ENCODE measurements around the gene HMCN2. TPM values are rescaled to one million over a fixed set of nuclear protein-coding genes. Genes with fewer than 3 reads are reported as not detected.

Gene HMCN2
- total RNA-seq, 6 experiments from 2014 or later: under 0.01 to 0.05 (median 0.02) TPM; not detected in 3

DNA sequence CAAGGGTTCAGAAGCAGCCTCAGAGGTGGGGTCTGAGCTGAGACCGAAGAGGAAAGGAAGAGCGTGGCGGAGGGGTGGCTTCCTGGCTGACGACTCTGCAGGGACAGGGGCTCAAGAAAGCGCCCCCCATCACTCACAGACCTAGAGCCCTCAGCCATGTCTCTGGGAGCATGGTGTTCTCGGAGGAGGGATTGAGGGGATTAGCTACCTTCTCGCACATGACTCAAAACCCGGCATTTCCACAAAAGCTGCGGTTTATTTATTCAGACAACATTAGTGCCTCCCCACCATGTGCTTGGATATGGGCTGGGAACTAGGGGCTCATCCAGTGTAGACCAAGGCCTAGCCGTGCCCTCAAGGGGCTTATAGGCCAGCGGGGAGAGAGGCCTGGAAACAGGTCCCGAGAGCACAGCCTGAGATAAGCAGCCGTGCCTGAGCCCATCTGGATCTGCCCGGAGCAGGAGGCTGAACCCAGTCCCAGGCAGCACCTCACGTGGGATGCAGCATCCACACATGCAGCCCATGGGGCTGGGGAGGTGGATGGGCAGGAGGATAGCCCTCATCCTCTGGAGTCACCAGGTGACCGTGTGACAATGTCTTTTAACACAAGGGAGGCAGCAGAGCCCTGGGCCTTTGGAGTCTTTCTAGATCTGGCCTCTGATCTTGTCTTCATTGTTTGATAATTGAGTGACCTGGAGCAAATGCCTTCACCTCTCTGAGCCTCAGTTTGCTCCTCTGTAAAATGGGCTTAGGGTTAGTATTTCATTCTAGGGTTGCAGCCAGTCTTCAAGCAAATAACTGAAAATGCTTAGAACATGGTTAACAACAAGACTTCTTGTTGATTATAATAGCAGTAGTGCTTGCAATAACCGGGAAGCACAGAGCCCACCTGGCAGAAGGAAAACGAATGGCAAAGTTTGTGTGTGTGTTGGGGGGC is 878 bp upstream of the HMCN2 start:
- H3K9me3 Mint-ChIP-seq: no peaks in the 10 kb centered on the region
- peaks cover 65% of the 10 kb centered on the region for H3K27me3 Mint-ChIP-seq (ENCODE audit: insufficient read depth)
- H3K27ac Mint-ChIP-seq: no peak overlapping the region
- H3K36me3 Mint-ChIP-seq (ENCODE audit: low read depth): no peaks in the 10 kb centered on the region
- H3K4me3 Mint-ChIP-seq: no peak overlapping the region
- no peak for TF ChIP-seq CTCF (IDR thresholded peaks at IDR 0.05)
- no peak for DNase-seq
- peaks cover 8% of the 10 kb centered on the region; the same call in 1 of the 2 replicates for H3K4me1 Mint-ChIP-seq (ENCODE audit: low read depth)

- Mint-ChIP-seq H3K4me1 (ENCODE audit: low read depth) (peaks cover 3% of the 10 kb centered on the region; the same call in 1 of the 2 replicates), H3K27ac (no peak overlapping the region), H3K4me3 (no peak overlapping the region), H3K36me3 (ENCODE audit: low read depth) (no peaks in the 10 kb centered on the region), H3K9me3 (no peaks in the 10 kb centered on the region), H3K27me3 (ENCODE audit: insufficient read depth) (peaks cover 59% of the 10 kb centered on the region)
- TF ChIP-seq CTCF (IDR thresholded peaks at IDR 0.05): no peak
- DNase-seq: no peak
Measured at GRCh38 chr9:130266236-130267098, 907 bp downstream of the HMCN2 start.

DNA sequence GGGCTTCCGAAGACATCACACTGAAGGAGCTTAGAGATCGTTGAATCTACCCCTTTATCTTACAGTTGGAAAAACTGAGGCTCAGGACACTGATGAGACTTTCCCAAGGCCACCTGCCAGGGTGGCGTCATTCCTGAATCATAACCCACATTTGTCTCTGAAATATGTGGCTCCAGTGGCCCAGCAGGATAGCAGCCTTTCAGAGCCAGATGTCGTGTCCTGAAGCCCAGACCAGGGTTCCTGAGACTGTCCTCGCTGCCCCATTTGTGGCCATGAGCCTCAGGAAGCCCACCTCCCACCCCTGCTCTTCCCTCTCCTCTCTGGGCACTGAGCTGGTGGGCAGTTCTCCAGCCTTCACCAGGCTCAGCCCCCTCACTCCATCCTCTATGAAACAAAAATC is 2.4 kb downstream of the HMCN2 start:
- H3K4me1 Mint-ChIP-seq (ENCODE audit: low read depth): no peaks in the 10 kb centered on the region; the same call in 1 of the 2 replicates
- TF ChIP-seq CTCF (IDR thresholded peaks at IDR 0.05): no peak
- no peak overlapping the region for H3K27ac Mint-ChIP-seq
- no peaks in the 10 kb centered on the region for H3K36me3 Mint-ChIP-seq (ENCODE audit: low read depth)
- no peak overlapping the region for H3K4me3 Mint-ChIP-seq
- H3K9me3 Mint-ChIP-seq: no peaks in the 10 kb centered on the region
- no peak for DNase-seq
- peaks cover 51% of the 10 kb centered on the region for H3K27me3 Mint-ChIP-seq (ENCODE audit: insufficient read depth)

DNA sequence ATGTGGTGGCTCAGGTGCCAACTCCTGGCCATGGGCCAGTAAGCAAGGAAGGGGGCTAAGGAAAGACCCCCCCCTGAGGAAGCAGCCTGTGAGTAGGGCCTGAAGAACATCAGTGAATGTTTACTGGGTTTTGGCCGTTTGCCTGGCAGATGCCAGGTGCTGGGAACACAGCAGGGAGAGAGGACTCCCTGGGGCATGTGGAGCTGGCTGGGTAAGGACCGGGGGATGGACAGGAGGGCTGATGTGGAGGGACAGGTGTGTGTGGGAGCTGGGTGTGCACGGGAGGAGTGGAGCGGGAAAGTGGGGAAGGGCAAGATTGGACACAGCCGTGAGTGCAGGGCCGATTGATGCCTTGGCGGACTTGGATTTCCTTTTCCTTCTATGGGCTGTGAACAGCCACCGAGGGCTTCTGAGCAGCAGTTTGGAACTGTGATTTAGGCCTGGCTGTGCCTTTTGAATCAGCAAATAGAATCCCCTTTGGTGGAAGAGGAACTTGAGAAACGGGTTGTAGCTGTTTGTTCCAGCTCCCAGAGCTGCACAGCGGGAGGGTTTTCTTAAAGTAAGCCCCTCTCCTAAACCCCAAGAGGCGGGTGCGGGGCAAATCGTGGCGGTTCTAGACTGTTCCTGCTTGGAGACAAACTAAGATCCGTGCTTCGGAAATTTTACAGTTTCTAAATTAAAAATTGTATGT is 3.1 kb downstream of the HMCN2 start:
- Mint-ChIP-seq H3K9me3 (no peaks in the 10 kb centered on the region), H3K36me3 (ENCODE audit: low read depth) (no peaks in the 10 kb centered on the region), H3K4me3 (no peak overlapping the region), H3K4me1 (ENCODE audit: low read depth) (no peaks in the 10 kb centered on the region; the same call in 1 of the 2 replicates), H3K27ac (no peak overlapping the region), H3K27me3 (ENCODE audit: insufficient read depth) (peaks cover 46% of the 10 kb centered on the region)
- no peak for DNase-seq
- no peak for TF ChIP-seq CTCF (IDR thresholded peaks at IDR 0.05)

- DNase-seq: no peak
- Mint-ChIP-seq H3K9me3 (no peaks in the 10 kb centered on the region), H3K27me3 (ENCODE audit: insufficient read depth) (peaks cover 37% of the 10 kb centered on the region), H3K4me3 (no peak overlapping the region), H3K36me3 (ENCODE audit: low read depth) (no peaks in the 10 kb centered on the region), H3K27ac (no peak overlapping the region), H3K4me1 (ENCODE audit: low read depth) (peaks cover 4% of the 10 kb centered on the region)
- TF ChIP-seq CTCF (IDR thresholded peaks at IDR 0.05): no peak
Measured at GRCh38 chr9:130271473-130271872, 5.9 kb downstream of the HMCN2 start.
